Bronchial epithelial cell (primary cell): ENCODE measurements around the gene TJP3. TPM values are rescaled to one million over a fixed set of nuclear protein-coding genes. Genes with fewer than 3 reads are reported as not detected.

Experiments used
- DNase-seq: peaks from one replicate; pipeline ENCODE4 v3.0.0-alpha.2; 2010; ENCODE audit warnings: low read depth
- FAIRE-seq: peaks from 2 replicates; lab custom pipeline; 2011; peaks lifted over from hg19 to GRCh38; lab: Jason Lieb, UNC
- H3K27me3 ChIP-seq: 2 replicates; pipeline ENCODE4 v1.5.1; 2011; ENCODE audit warnings: low read length; ENCODE audit not compliant: control insufficient read depth, insufficient read depth
- H3K36me3 ChIP-seq: 2 replicates; pipeline ENCODE4 v1.5.1; 2011; ENCODE audit warnings: low read length; ENCODE audit not compliant: control insufficient read depth, insufficient read depth
- H3K4me3 ChIP-seq: 2 replicates; pipeline ENCODE4 v1.5.1; 2011; ENCODE audit warnings: mild to moderate bottlenecking, low read depth, low read length, control low read depth
- CTCF ChIP-seq: IDR thresholded peaks from 2 replicates; pipeline ENCODE4 v1.5.1; 2011; ENCODE audit warnings: mild to moderate bottlenecking, moderate library complexity, low read length, control low read depth, inconsistent platforms; ENCODE audit not compliant: insufficient read depth, severe bottlenecking
- total RNA-seq: library from RNA; depleted of rRNA; stranded (reverse); fragments of >200 nt; gene quantifications from 2 replicates; pipeline ENCODE4 v1.2.1, GENCODE V29; 2014

Gene TJP3
- total RNA-seq, 1 donor from 2014 or later, result 2.1 TPM

GRCh38 chr19:3783660-3784584, 75.7 kb downstream of the TJP3 start:
- DNase-seq (no peak), FAIRE-seq (no peak)
- no peaks in the 10 kb centered on the region for H3K36me3 ChIP-seq
- no peak for TF ChIP-seq CTCF
- H3K4me3 ChIP-seq, result no peak overlapping the region
- H3K27me3 ChIP-seq, result peaks cover 2% of the 10 kb centered on the region

GRCh38 chr19:3784607-3785450, 76.6 kb downstream of the TJP3 start:
- Histone ChIP-seq H3K36me3 (no peaks in the 10 kb centered on the region), H3K27me3 (peaks cover 2% of the 10 kb centered on the region), H3K4me3 (no peak overlapping the region)
- FAIRE-seq (no peak), DNase-seq (no peak)
- TF ChIP-seq CTCF, result no peak

- no peak for FAIRE-seq
- no peak for TF ChIP-seq CTCF
- Histone ChIP-seq H3K36me3 (no peaks in the 10 kb centered on the region), H3K4me3 (no peak overlapping the region), H3K27me3 (peaks cover 2% of the 10 kb centered on the region)
- DNase-seq, result no peak
Observed at GRCh38 chr19:3785451-3785937, 77.3 kb downstream of the TJP3 start.

- no peak within 1 kb of the TSS for H3K4me3 ChIP-seq
- no peak for FAIRE-seq
- no peak for TF ChIP-seq CTCF
Observed at GRCh38 chr19:3785938-3786824, 78.0 kb downstream of the TJP3 start, which contains the start of gene MATK. Gene MATK, minus strand, starts transcription at chr19:3786381. Its CDS starts 1,246 bp downstream, at chr19:3785135.

GRCh38 chr19:3788996-3789778, 81.0 kb downstream of the TJP3 start:
- no peak for DNase-seq

More at GRCh38 chr19:3785938-3786824, 78.0 kb downstream of the TJP3 start, which contains the start of gene MATK:
- no peaks in the 10 kb centered on the region for H3K36me3 ChIP-seq
- peaks cover 2% of the 10 kb centered on the region for H3K27me3 ChIP-seq
- DNase-seq, result no peak

More at GRCh38 chr19:3788996-3789778, 81.0 kb downstream of the TJP3 start:
- no peak overlapping the region for H3K4me3 ChIP-seq
- no peaks in the 10 kb centered on the region for H3K36me3 ChIP-seq
- peaks cover 2% of the 10 kb centered on the region for H3K27me3 ChIP-seq
- FAIRE-seq, result no peak
- no peak for TF ChIP-seq CTCF
